COLO829 (cell line): Measurements from ENCODE around the gene CDON.

ENCODE experiments used
- DNase-seq: peaks from one replicate; pipeline ENCODE4 v3.0.0; 2012; ENCODE audit warnings: low spot score

Gene CDON

GRCh38 chr11:125956391-125957134 is 106.1 kb downstream of the CDON start:
- peak; percentile 49 for DNase-seq

DNA sequence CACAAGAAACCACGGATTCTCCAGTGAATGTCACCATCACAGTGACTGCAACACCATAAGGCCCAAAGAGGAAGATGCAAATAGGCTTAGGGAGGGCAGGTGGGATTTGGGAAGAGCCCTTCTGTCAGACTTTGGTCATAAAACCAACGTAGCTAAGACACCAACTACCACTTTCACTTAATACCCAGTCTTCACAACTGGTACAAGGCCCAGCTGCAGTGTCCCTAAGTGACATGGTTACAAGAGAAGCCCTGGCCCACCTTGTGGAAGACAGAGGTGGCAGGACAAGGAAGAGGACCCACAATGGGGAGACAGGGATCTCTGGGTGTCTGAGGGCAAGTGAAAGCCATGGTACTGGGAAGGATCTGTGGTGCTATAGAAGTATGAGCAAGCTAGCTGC is 106.8 kb downstream of the CDON start:
- no peak for DNase-seq

- no peak for DNase-seq
Measured at GRCh38 chr11:125954945-125955640, 107.6 kb downstream of the CDON start.

DNA sequence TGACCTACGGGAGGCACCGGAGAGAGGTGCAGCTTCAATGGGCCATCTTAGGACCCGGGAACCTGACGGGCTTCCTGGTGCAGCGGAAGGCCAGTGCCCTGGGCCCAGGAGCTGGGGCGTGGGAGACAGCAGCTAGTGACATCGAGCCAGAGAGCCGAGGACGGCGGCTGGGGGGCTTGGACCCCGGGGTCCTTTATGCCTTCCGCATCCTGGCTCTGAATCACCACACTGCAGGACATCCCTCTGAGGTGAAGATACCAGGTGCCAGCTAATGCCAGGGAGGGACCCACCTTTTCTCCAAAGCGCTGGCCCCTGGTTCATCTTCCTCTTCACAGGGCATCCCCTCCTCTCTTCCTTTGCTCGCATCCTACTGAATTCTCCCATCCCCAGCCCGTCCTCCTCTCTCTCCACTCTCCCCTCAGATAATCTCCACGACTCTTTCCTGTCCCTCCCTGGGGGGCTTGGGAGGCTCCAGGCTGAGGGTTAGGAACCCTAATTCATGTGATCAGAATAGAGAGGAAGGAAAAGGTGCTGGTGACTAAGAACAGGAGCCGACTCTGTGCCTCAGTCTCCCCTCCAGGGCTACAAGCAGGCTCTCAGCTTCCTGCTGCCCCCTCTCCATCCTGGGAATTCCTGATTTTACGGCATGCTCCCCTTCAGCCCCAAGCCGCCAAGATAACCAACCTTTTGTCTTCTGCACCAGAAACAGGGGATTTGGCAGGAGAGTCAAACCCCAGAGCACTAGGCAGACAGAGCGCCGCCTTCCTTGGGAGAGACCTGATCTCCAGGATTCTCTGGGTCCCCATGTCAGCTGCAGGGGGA is 108.3 kb downstream of the CDON start:
- no peak for DNase-seq

DNA sequence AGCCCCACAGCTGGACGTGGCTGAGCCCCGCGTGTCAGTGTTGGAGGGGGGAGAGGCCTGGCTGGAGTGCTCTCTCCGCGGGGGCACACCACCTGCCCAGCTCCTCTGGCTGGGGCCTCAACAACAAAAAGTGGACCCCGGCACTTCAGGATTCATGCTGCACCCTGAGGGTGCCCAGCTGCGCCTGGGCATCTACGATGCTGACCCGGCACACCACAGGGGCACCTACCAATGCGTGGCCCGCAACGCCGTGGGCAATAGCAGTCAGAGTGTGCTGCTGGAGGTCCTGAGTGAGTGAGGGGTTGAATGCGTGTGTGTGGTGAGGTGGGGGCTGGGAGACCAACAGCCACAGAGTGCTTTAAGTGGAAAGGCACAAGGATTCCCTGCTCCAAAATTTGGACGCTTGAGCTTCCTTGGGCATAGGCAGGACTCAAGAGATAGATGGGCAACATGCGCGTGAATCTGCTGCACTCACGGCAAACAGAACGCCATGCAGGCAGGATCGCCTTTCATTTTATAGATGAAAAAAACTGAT is 109.2 kb downstream of the CDON start:
- no peak for DNase-seq

- DNase-seq = no peak
Measured at GRCh38 chr11:125952973-125953372, 109.7 kb downstream of the CDON start.

- DNase-seq = no peak
Measured at GRCh38 chr11:125952559-125952958, 110.1 kb downstream of the CDON start.

DNA sequence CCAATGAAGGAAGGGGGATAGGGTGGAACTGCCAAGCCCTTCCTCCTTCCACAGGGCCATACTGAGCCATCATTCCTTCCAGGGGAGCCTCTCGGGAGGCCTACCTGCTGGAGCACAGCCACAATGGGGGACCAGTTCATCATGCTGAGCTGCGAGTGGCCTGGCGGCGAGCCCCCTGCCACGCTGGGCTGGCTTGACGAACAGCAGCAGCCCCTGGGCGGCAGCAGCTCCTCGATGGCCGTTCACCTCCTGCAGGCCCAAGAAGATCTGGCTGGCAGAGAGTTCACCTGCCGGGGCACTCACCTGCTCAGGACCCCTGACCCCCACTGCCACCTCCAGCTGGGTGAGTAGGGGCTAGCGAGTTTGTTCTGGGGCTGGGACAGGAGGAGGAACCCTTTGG is 110.9 kb downstream of the CDON start:
- no peak for DNase-seq

DNA sequence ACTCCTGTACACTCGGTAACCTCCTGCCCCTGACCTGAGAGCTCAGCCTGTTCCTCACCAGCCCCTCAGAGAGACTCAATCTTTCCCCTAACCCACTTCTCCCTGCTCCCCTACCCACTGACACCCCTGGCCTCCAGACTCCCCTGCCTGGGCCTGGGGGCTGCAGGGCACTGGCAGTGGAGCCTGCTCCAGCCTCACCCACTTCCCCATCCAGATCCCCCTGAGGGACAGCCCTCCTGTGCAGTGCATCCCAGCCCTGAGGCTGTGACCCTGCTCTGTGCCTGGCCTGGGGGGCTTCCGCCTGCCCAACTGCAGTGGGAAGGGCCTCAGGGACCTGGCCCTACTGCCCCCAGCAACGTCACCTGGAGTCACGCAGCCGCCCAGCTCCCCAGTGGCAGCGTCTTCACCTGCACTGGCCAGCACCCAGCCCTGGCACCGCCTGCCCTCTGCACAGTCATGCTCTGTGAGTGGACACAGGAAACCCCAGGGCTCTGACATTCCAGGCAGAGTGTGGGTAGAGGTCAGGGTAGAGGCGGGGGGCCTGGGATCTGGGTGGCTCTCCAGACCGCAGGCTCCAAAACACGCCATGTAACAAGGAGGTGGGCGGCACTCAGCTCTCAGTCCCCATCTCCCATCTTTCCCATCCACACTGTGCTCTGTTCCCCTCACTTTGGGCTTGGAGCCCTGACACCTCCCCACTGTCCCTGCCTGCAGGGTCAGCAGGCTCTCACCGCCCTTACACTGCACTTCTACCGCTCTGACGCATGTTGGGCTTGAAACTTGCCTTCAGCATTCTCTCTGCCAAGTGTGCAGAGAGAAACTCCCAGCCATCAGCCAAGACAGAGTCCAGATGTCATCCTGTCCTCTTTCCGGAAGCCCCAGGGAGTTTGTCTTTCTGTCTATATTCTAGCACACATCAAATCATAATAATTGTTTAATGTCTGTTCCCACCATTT is 111.7 kb downstream of the CDON start:
- DNase-seq = no peak

- DNase-seq = no peak
Measured at GRCh38 chr11:125950178-125950490, 112.5 kb downstream of the CDON start.

GRCh38 chr11:125949271-125950177 is 113.1 kb downstream of the CDON start:
- no peak for DNase-seq

DNA sequence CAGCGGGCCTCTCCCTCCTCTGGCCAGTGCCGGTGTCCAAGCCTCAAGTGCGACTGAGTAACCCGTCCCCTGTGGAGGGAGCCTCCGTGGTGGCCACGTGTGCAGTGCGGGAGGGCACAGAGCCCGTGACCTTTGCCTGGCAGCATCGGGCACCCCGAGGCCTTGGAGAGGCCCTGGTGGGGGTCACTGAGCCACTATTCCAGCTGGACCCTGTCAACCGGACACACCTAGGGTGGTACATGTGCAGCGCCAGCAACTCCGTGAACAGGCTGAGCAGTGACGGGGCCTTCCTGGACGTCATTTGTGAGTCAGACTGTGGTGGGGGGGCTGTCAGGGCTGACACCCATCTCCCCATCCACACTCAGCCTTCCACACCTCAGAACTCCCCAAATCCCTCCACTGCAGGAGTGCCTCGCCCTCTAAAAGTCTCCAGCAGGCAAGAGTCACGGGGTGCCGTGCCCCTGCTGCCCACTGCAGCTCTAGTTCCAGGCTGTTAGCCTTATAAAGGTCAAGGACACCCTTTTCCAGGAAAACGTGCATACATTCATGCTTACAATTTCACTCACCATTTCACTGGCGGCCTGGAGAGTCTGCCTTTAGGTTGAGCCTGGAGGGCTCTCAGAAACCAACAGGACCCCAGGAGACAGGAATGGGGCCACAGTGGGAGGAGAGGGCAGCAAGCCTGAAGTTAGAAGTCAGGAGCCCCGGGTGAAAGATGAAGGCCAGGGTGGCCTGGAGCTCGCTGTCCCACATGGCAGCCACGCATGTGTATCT is 114.2 kb downstream of the CDON start:
- no peak for DNase-seq

GRCh38 chr11:125947419-125948277 is 115.0 kb downstream of the CDON start:
- DNase-seq = no peak

GRCh38 chr11:125946712-125947418 is 115.8 kb downstream of the CDON start:
- no peak for DNase-seq

DNA sequence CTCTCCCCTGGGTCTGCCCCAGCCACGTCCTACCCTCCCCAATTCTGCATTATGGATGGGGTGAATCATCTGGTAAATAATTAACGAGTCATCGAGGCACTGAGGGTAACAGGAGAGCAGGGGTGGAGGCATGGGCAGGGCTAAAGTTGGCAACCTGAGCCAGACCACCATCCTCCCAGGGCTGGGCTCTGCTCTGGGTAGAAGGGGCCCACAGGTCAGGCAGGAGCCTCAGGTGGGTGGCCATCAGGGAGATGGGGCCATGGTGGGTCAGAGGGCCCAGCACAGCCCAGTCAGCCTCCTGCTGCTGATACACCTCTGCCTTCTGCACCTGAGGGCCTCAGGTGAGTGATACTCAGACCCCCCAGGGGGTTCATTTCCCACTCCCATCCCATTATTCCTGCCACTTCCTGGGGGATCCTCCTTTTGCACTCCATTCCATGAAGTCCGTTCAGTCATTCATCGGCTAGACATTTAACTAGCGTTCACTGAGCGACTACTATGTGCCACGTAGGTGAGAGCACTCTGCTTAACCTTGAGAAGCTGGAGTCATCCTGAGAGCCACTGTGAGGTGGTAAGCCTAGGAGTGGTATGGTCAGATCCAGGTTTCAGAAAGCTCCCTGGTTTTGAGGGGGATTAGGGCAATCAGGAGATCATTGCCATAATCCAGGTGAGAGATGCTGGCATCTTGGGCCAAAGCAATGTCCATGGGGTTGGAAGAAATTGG is 116.7 kb downstream of the CDON start, which contains the start of gene VSIG10L2:
Gene VSIG10L2 (plus strand): TSS at position 248 of the 724 bp plus-strand sequence. CDS start 12 bp downstream, at position 260.
- DNase-seq = no peak

DNA sequence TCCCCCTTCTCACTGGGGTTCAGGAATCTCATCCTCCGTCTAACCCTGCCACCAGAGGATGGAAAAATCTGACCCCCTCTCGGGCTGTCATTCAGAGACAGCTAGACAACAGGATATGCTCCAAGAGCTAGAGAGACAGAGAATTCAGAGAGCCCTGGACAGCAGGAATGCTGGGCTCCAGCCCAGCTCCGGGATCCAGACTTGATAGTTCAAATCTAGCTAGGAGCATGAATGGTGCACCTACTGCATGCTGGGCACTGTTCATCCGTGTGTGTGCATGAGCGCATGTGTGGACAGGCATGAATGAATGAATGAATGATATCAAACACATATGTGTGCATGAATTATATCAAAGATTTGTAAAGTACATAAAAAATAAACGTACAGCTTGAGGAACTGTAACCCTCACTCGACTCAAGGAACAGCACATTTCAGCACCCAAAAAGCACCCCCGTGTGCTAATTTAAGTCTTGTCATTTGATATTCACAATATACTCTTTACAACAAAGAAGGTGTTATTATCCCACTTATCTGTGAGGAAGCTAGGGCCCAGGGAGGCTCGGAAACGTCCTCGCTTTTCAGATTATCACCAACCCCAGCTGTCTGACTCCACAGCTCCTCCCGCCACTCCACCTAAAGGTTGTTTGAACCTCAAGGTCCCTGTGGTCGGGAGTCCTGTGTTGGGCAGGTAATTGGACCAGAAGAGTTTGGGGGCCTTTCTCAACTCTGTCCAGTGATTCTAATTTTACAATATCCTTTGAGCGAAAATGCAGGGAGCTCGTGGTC is 117.5 kb downstream of the CDON start:
- no peak for DNase-seq
